Activated CD4-positive, alpha-beta T cell treated with anti-CD3 and anti-CD28 coated beads, Interleukin-2, amount 50 U/mL, for 4 hours (primary cell): ENCODE results near the gene HBG2.

ENCODE experiments used
- DNase-seq, 2 experiments: peaks; one replicate each; pipeline ENCODE4 v3.0.0-alpha.2; 2020

Gene HBG2

GRCh38 chr11:5247472-5248192, 6.9 kb downstream of the HBG2 start:
- DNase-seq = no peak

- DNase-seq = no peak
Observed at GRCh38 chr11:5246772-5247471, 7.7 kb downstream of the HBG2 start.

- no peak for DNase-seq
Observed at GRCh38 chr11:5245155-5245554, 9.4 kb downstream of the HBG2 start.

- DNase-seq = no peak
Observed at GRCh38 chr11:5243816-5244180, 10.8 kb downstream of the HBG2 start.

- DNase-seq = no peak
Observed at GRCh38 chr11:5242933-5243815, 11.4 kb downstream of the HBG2 start.

- DNase-seq = no peak
Observed at GRCh38 chr11:5242208-5242607, 12.4 kb downstream of the HBG2 start.

- DNase-seq = no peak
Observed at GRCh38 chr11:5241458-5241857, 13.1 kb downstream of the HBG2 start.

GRCh38 chr11:5240458-5240857, 14.1 kb downstream of the HBG2 start:
- DNase-seq = no peak

- DNase-seq = no peak
Observed at GRCh38 chr11:5240056-5240455, 14.5 kb downstream of the HBG2 start.

- no peak for DNase-seq
Observed at GRCh38 chr11:5239046-5239445, 15.5 kb downstream of the HBG2 start.

- no peak for DNase-seq
Observed at GRCh38 chr11:5238486-5238885, 16.1 kb downstream of the HBG2 start.

GRCh38 chr11:5237420-5237819, 17.2 kb downstream of the HBG2 start:
- no peak for DNase-seq

GRCh38 chr11:5235364-5236095, 19.1 kb downstream of the HBG2 start:
- DNase-seq = no peak

GRCh38 chr11:5234381-5234834, 20.2 kb downstream of the HBG2 start, which contains the start of gene HBD:
Gene HBD (minus strand): TSS chr11:5234483. CDS start chr11:5234433, 50 bp downstream.
- no peak for DNase-seq

- no peak for DNase-seq
Observed at GRCh38 chr11:5233307-5233706, 21.3 kb downstream of the HBG2 start.

- DNase-seq = no peak
Observed at GRCh38 chr11:5232821-5233220, 21.8 kb downstream of the HBG2 start.

- DNase-seq = no peak
Observed at GRCh38 chr11:5232176-5232575, 22.4 kb downstream of the HBG2 start.

GRCh38 chr11:5231111-5231510, 23.5 kb downstream of the HBG2 start:
- DNase-seq = no peak

GRCh38 chr11:5230266-5230665, 24.3 kb downstream of the HBG2 start:
- no peak for DNase-seq

- DNase-seq = no peak
Observed at GRCh38 chr11:5229796-5230195, 24.8 kb downstream of the HBG2 start.

GRCh38 chr11:5229356-5229755, 25.2 kb downstream of the HBG2 start:
- no peak for DNase-seq

- no peak for DNase-seq
Observed at GRCh38 chr11:5228124-5228523, 26.5 kb downstream of the HBG2 start.

GRCh38 chr11:5227681-5228080, 26.9 kb downstream of the HBG2 start:
- no peak for DNase-seq
